Keratinocyte (primary cell): ENCODE results near the gene RAB8A.

Experiments
- CTCF ChIP-seq, 3 experiments: IDR thresholded peaks in 1 of 3; conservative IDR thresholded peaks in 1 of 3; optimal IDR thresholded peaks in 1 of 3; 2 replicates in 2 of 3; 3 replicates in 1 of 3; pipeline versions ENCODE3 to v1.5.1; 2011; ENCODE audit warnings: low read length in 3 of 3, mild to moderate bottlenecking in 3 of 3, moderate library complexity in 2 of 3, control low read depth in 1 of 3, inconsistent platforms in 1 of 3; ENCODE audit not compliant: insufficient read depth in 2 of 3; ENCODE audit errors: extremely low read depth in 1 of 3
- EZH2 ChIP-seq: IDR thresholded peaks from one replicate; pipeline ENCODE4 v1.6.1; 2012; ENCODE audit warnings: inconsistent platforms, mild to moderate bottlenecking, low read length, moderate library complexity

GRCh38 chr19:16111160-16111908, at the start of gene RAB8A:
- no peak for TF ChIP-seq EZH2
- peak; percentile 68 to 95 (median 90) for TF ChIP-seq CTCF (optimal IDR thresholded peaks at IDR 0.05 in 1 of 3, IDR thresholded peaks at IDR 0.05 in 1 of 3, conservative IDR thresholded peaks at IDR 0.05 in 1 of 3; ENCODE audit: extremely low read depth in 1 of 3, insufficient read depth in 2 of 3, low read length in 3 of 3)
